ENCODE measurements around the gene TM4SF20. TPM values are rescaled to one million over a fixed set of nuclear protein-coding genes. Genes with fewer than 3 reads are reported as not detected.

TM4SF20 gene
- polyA plus RNA-seq, 1 donor (not counting 4 experiments of a cell fraction or from before 2014, with no cell fraction given) = not detected

- Histone ChIP-seq H3K9me3 (ENCODE audit: control insufficient read depth, low read depth, low read length) (no peaks in the 10 kb centered on the region), H3K79me2 (ENCODE audit: control insufficient read depth, insufficient read depth, low read length) (no peaks in the 10 kb centered on the region), H3K27ac (ENCODE audit: control insufficient read depth, insufficient read depth, low read length) (no peak overlapping the region), H3K36me3 (ENCODE audit: control insufficient read depth in 2 of 2, extremely low read depth in 1 of 2, insufficient read depth in 2 of 2, low read length in 2 of 2) (no peaks in the 10 kb centered on the region), H3K27me3 (ENCODE audit: control insufficient read depth, extremely low read depth, insufficient read depth, low read length) (no peaks in the 10 kb centered on the region), H3K9ac (ENCODE audit: control insufficient read depth, extremely low read depth, insufficient read depth, low read length) (no peak overlapping the region), H3K4me1 (ENCODE audit: control insufficient read depth, extremely low read depth, insufficient read depth, low read length) (peaks cover 21% of the 10 kb centered on the region), H3K4me2 (ENCODE audit: control insufficient read depth, extremely low read depth, insufficient read depth, low read depth, low read length) (no peak overlapping the region), H2AFZ (ENCODE audit: control insufficient read depth, low read length) (no peak overlapping the region), H4K20me1 (ENCODE audit: control insufficient read depth, extremely low read depth, insufficient read depth, low read length) (no peaks in the 10 kb centered on the region), H3K4me3 (ENCODE audit: control insufficient read depth in 2 of 3, extremely low read depth in 1 of 3, insufficient read depth in 2 of 3, low read depth in 1 of 3, low read length in 3 of 3) (no peak overlapping the region), H3K9me1 (ENCODE audit: control insufficient read depth, extremely low read depth, insufficient read depth, low read length) (no peaks in the 10 kb centered on the region)
- TF ChIP-seq CTCF (optimal IDR thresholded peaks at IDR 0.05 in 1 of 3, IDR thresholded peaks at IDR 0.05 in 1 of 3, conservative IDR thresholded peaks at IDR 0.05 in 1 of 3; ENCODE audit: extremely low read depth in 1 of 3, insufficient read depth in 2 of 3, low read length in 3 of 3) (no peak), EZH2 (IDR thresholded peaks at IDR 0.05; ENCODE audit: low read length) (no peak)
- FAIRE-seq (no peak), DNase-seq (ENCODE audit: low read depth, low spot score) (no peak)
- dilution Hi-C loops (cut with MboI; ENCODE audit: extremely low pct_ligation_motif_present, low sequenced_read_pairs) = no loop called here
Measured at GRCh38 chr2:227404585-227405271, 25.6 kb upstream of the TM4SF20 start.

DNA sequence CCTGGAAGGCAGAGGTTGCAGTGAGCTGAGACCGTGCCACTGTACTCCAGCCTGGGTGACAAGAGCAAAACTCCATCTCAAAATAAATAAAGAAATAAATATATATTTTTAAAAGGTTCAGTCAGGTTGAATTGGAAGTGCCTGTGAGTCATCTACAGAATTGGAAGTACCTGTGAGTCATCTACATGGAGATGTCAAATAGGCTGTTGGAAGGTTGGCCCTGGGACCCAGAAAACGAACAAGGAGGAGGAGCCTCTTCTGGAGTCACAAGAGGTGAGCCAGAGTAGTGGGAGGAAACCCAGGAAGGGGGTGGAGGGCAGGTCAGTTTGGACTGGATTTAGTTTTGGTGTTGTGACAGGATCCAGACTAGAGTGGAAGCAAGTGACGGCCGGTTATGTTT, 23.9 kb upstream of the TM4SF20 start:
- H3K4me1 ChIP-seq (ENCODE audit: control insufficient read depth, extremely low read depth, insufficient read depth, low read length) = peaks cover 18% of the 10 kb centered on the region

More for the DNA sequence above, 23.9 kb upstream of the TM4SF20 start:
- Histone ChIP-seq H3K4me3 (ENCODE audit: control insufficient read depth in 2 of 3, extremely low read depth in 1 of 3, insufficient read depth in 2 of 3, low read depth in 1 of 3, low read length in 3 of 3) (no peak overlapping the region), H3K9me1 (ENCODE audit: control insufficient read depth, extremely low read depth, insufficient read depth, low read length) (no peaks in the 10 kb centered on the region), H3K4me2 (ENCODE audit: control insufficient read depth, extremely low read depth, insufficient read depth, low read depth, low read length) (no peak overlapping the region), H3K36me3 (ENCODE audit: control insufficient read depth in 2 of 2, extremely low read depth in 1 of 2, insufficient read depth in 2 of 2, low read length in 2 of 2) (no peaks in the 10 kb centered on the region), H3K9ac (ENCODE audit: control insufficient read depth, extremely low read depth, insufficient read depth, low read length) (no peak overlapping the region), H3K79me2 (ENCODE audit: control insufficient read depth, insufficient read depth, low read length) (no peaks in the 10 kb centered on the region), H3K27me3 (ENCODE audit: control insufficient read depth, extremely low read depth, insufficient read depth, low read length) (no peaks in the 10 kb centered on the region), H2AFZ (ENCODE audit: control insufficient read depth, low read length) (no peak overlapping the region), H3K27ac (ENCODE audit: control insufficient read depth, insufficient read depth, low read length) (no peak overlapping the region), H4K20me1 (ENCODE audit: control insufficient read depth, extremely low read depth, insufficient read depth, low read length) (no peaks in the 10 kb centered on the region), H3K9me3 (ENCODE audit: control insufficient read depth, low read depth, low read length) (no peaks in the 10 kb centered on the region)
- no peak for DNase-seq (ENCODE audit: low read depth, low spot score)
- TF ChIP-seq EZH2 (IDR thresholded peaks at IDR 0.05; ENCODE audit: low read length) (no peak), CTCF (optimal IDR thresholded peaks at IDR 0.05 in 1 of 3, IDR thresholded peaks at IDR 0.05 in 1 of 3, conservative IDR thresholded peaks at IDR 0.05 in 1 of 3; ENCODE audit: extremely low read depth in 1 of 3, insufficient read depth in 2 of 3, low read length in 3 of 3) (no peak)
- dilution Hi-C loops (cut with MboI; ENCODE audit: extremely low pct_ligation_motif_present, low sequenced_read_pairs) = no loop called here
- FAIRE-seq = no peak

Measured in keratinocyte (primary cell).